Karpas-422 (cell line): ENCODE data around the gene KCNF1. TPM values are rescaled to one million over a fixed set of nuclear protein-coding genes. Genes with fewer than 3 reads are reported as not detected.

Experiments used
- DNase-seq: peaks from one replicate; pipeline ENCODE4 v3.0.0-alpha.2; 2015
- H2AFZ ChIP-seq: fragments of 200-600 bp; sonication (generic); 2 replicates; pipeline ENCODE4 v1.6.1; 2014; ENCODE audit warnings: antibody characterized with exemption, low read length, mixed read lengths
- H3K27ac ChIP-seq: fragments of 200-600 bp; sonication (generic); 2 replicates; pipeline ENCODE4 v1.5.1; 2014; ENCODE audit warnings: mild to moderate bottlenecking, low read length, moderate library complexity
- H3K27me3 ChIP-seq: fragments of 200-600 bp; sonication (generic); 2 replicates; pipeline ENCODE4 v1.6.1; 2014; ENCODE audit warnings: low read length, mixed read lengths
- H3K36me3 ChIP-seq: fragments of 200-600 bp; sonication (generic); 2 replicates; pipeline ENCODE4 v1.6.1; 2014; ENCODE audit warnings: low read length, mixed read lengths; ENCODE audit not compliant: insufficient read depth
- H3K4me1 ChIP-seq: fragments of 200-600 bp; sonication (generic); 2 replicates; pipeline ENCODE4 v1.6.1; 2014; ENCODE audit warnings: mild to moderate bottlenecking, low read length, mixed read lengths
- H3K4me2 ChIP-seq: fragments of 200-600 bp; sonication (generic); 2 replicates; pipeline ENCODE4 v1.6.1; 2014; ENCODE audit warnings: low read length, low read depth, mild to moderate bottlenecking; ENCODE audit not compliant: poor library complexity, severe bottlenecking
- H3K4me3 ChIP-seq: fragments of 200-600 bp; sonication (generic); 2 replicates; pipeline ENCODE4 v1.5.1; 2014; ENCODE audit warnings: mild to moderate bottlenecking, antibody characterized with exemption, low read length, mixed read lengths
- H3K79me2 ChIP-seq: fragments of 200-600 bp; sonication (generic); 2 replicates; pipeline ENCODE4 v1.6.1; 2014; ENCODE audit warnings: mild to moderate bottlenecking, low read length, mixed read lengths
- H3K9ac ChIP-seq: fragments of 200-600 bp; sonication (generic); 2 replicates; pipeline ENCODE4 v1.6.0; 2014; ENCODE audit warnings: low read length
- H3K9me2 ChIP-seq: fragments of 200-600 bp; sonication (generic), shearing (Covaris generic); replicated peaks from 2 replicates; pipeline ENCODE4 v1.6.0; 2014; ENCODE audit warnings: mild to moderate bottlenecking, low read length, moderate library complexity; ENCODE audit not compliant: insufficient read depth
- H3K9me3 ChIP-seq: fragments of 300-700, 200-600 bp; sonication (generic); 2 replicates; pipeline ENCODE4 v1.6.1; 2014; ENCODE audit warnings: low read length, mixed read lengths
- H4K20me1 ChIP-seq: fragments of 200-600 bp; sonication (generic); 2 replicates; pipeline ENCODE4 v1.6.1; 2014; ENCODE audit warnings: mild to moderate bottlenecking, antibody characterized with exemption, low read length, low read depth; ENCODE audit not compliant: insufficient read depth
- total RNA-seq: library from RNA; depleted of rRNA; stranded (reverse); fragments of >200 nt; shearing (Covaris generic); gene quantifications from 2 replicates; pipeline ENCODE4 v1.2.3, GENCODE V29; 2014; ENCODE audit warnings: low replicate concordance

Gene KCNF1
- total RNA-seq, 1 experiment from 2014 or later: not detected

DNA sequence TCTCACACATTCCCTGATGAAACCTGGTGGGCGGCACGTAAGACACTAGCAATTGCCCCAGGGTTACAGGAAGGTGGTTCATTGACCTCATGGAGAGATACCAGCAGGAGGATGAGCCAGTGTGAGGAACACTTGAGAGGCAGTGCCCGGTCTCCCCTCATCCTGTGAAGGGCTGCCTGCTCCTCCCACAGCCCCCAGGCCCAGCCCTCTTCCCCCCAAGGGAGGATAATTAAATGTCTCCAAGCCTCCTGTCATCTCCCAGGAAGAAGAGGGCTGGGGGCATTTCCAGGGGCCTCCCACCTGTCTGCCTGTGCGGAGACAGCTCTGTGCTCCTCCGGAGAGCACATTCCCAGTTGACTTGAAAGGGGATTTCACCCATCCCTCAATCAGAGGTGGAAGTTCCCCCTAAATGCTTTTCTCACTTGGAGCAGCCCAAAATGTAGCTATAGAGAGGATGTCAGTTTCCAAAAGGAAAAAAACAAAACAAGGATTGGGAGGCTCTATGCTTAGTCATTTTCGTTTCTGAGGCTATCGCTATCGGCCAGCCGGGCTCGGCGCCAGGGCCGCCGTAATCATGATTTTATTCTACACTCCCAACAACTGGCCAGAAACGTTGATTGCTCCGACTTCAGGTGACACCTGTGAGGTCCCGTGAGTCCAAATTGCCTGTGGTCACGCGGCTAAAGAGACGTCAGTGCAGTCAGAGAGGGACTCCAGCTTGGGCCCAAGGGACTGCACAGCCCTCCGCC lies 7.1 kb downstream of the KCNF1 start:
- no peaks in the 10 kb centered on the region for H3K9me2 ChIP-seq
- no peaks in the 10 kb centered on the region for H3K4me1 ChIP-seq
- no peaks in the 10 kb centered on the region for H4K20me1 ChIP-seq
- no peak overlapping the region for H3K9ac ChIP-seq
- H2AFZ ChIP-seq: no peak overlapping the region
- no peak overlapping the region for H3K4me3 ChIP-seq
- no peaks in the 10 kb centered on the region for H3K36me3 ChIP-seq
- no peaks in the 10 kb centered on the region for H3K79me2 ChIP-seq
- no peak for DNase-seq
- H3K4me2 ChIP-seq: no peak overlapping the region
- no peaks in the 10 kb centered on the region for H3K27me3 ChIP-seq
- H3K9me3 ChIP-seq: no peaks in the 10 kb centered on the region
- no peak overlapping the region for H3K27ac ChIP-seq

GRCh38 chr2:10919410-10919770 lies 7.7 kb downstream of the KCNF1 start:
- Histone ChIP-seq H3K27me3 (no peaks in the 10 kb centered on the region), H3K79me2 (no peaks in the 10 kb centered on the region), H3K4me2 (no peak overlapping the region), H3K36me3 (no peaks in the 10 kb centered on the region), H4K20me1 (no peaks in the 10 kb centered on the region), H3K9me2 (no peaks in the 10 kb centered on the region), H3K9ac (no peak overlapping the region), H2AFZ (no peak overlapping the region), H3K4me3 (no peak overlapping the region), H3K27ac (no peak overlapping the region), H3K9me3 (no peaks in the 10 kb centered on the region), H3K4me1 (no peaks in the 10 kb centered on the region)
- no peak for DNase-seq

- Histone ChIP-seq H3K36me3 (no peaks in the 10 kb centered on the region), H3K9ac (no peak overlapping the region), H3K4me2 (no peak overlapping the region), H3K4me1 (no peaks in the 10 kb centered on the region), H3K27me3 (no peaks in the 10 kb centered on the region), H3K9me2 (no peaks in the 10 kb centered on the region), H2AFZ (no peak overlapping the region), H3K4me3 (no peak overlapping the region), H3K27ac (no peak overlapping the region), H4K20me1 (no peaks in the 10 kb centered on the region), H3K79me2 (no peaks in the 10 kb centered on the region), H3K9me3 (no peaks in the 10 kb centered on the region)
- DNase-seq: no peak
Measured at GRCh38 chr2:10919771-10920621, 8.3 kb downstream of the KCNF1 start.

DNA sequence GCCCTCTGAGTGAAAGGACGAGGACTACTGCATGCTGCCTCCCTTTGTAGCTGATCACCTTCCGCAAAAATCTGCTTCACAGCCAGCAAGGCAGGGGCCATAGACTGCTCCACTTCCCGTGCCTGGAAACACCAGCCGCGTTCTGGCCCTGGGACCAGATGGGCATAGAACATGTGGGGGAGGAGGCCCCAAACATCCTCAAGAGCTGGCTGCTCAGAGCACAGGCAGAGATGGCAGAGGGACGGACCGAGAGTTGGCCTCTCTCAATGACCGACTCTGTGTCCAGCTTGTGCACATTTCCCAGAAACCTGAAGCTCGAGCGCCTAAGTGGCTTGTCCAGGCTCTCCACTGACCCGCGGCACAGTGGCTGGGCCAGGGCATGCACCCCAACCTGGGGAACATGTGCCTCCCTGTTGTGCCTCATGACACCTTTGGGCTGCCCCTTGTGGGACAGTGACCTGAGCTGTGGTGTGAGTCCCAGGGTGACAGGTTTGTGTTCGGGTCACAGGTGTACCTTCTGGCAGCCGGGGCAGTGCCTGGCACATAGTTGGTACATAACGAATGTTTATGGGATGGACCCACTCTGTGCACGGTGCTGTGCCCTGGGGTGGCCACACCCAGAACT lies 9.1 kb downstream of the KCNF1 start:
- H3K27me3 ChIP-seq: no peaks in the 10 kb centered on the region
- H3K4me1 ChIP-seq: no peaks in the 10 kb centered on the region
- H3K9ac ChIP-seq: no peak overlapping the region
- H3K9me3 ChIP-seq: no peaks in the 10 kb centered on the region
- no peak overlapping the region for H3K27ac ChIP-seq
- no peak overlapping the region for H3K4me2 ChIP-seq
- no peaks in the 10 kb centered on the region for H3K9me2 ChIP-seq
- H4K20me1 ChIP-seq: no peaks in the 10 kb centered on the region
- no peak overlapping the region for H3K4me3 ChIP-seq
- no peaks in the 10 kb centered on the region for H3K36me3 ChIP-seq
- DNase-seq: no peak
- H3K79me2 ChIP-seq: no peaks in the 10 kb centered on the region
- no peak overlapping the region for H2AFZ ChIP-seq

- no peaks in the 10 kb centered on the region for H3K27me3 ChIP-seq
- no peaks in the 10 kb centered on the region for H3K4me1 ChIP-seq
- H3K4me2 ChIP-seq: no peak overlapping the region
- H3K27ac ChIP-seq: no peak overlapping the region
- H3K9me3 ChIP-seq: no peaks in the 10 kb centered on the region
- no peaks in the 10 kb centered on the region for H3K9me2 ChIP-seq
- no peak for DNase-seq
- H3K79me2 ChIP-seq: no peaks in the 10 kb centered on the region
- H4K20me1 ChIP-seq: no peaks in the 10 kb centered on the region
- no peak overlapping the region for H3K9ac ChIP-seq
- no peaks in the 10 kb centered on the region for H3K36me3 ChIP-seq
- no peak overlapping the region for H3K4me3 ChIP-seq
- no peak overlapping the region for H2AFZ ChIP-seq
Measured at GRCh38 chr2:10921525-10921924, 9.8 kb downstream of the KCNF1 start.

GRCh38 chr2:10922307-10923007 lies 10.7 kb downstream of the KCNF1 start:
- H3K4me2 ChIP-seq: no peak overlapping the region
- H4K20me1 ChIP-seq: no peaks in the 10 kb centered on the region
- H3K9me2 ChIP-seq: no peaks in the 10 kb centered on the region
- H3K27me3 ChIP-seq: no peaks in the 10 kb centered on the region
- no peak overlapping the region for H2AFZ ChIP-seq
- DNase-seq: no peak
- no peak overlapping the region for H3K4me3 ChIP-seq
- H3K36me3 ChIP-seq: no peaks in the 10 kb centered on the region
- H3K9ac ChIP-seq: no peak overlapping the region
- no peaks in the 10 kb centered on the region for H3K4me1 ChIP-seq
- H3K9me3 ChIP-seq: no peaks in the 10 kb centered on the region
- H3K27ac ChIP-seq: no peak overlapping the region
- no peaks in the 10 kb centered on the region for H3K79me2 ChIP-seq

- Histone ChIP-seq H3K9me2 (no peaks in the 10 kb centered on the region), H3K27me3 (no peaks in the 10 kb centered on the region), H4K20me1 (no peaks in the 10 kb centered on the region), H3K4me1 (no peaks in the 10 kb centered on the region), H3K27ac (no peak overlapping the region), H3K36me3 (no peaks in the 10 kb centered on the region), H3K9ac (no peak overlapping the region), H2AFZ (no peak overlapping the region), H3K9me3 (no peaks in the 10 kb centered on the region), H3K79me2 (no peaks in the 10 kb centered on the region), H3K4me2 (no peak overlapping the region), H3K4me3 (no peak overlapping the region)
- DNase-seq: no peak
Measured at GRCh38 chr2:10923008-10923375, 11.3 kb downstream of the KCNF1 start.

GRCh38 chr2:10923965-10924364 lies 12.2 kb downstream of the KCNF1 start:
- Histone ChIP-seq H3K4me3 (no peak overlapping the region), H3K27me3 (no peaks in the 10 kb centered on the region), H3K9me3 (no peaks in the 10 kb centered on the region), H3K9me2 (no peaks in the 10 kb centered on the region), H3K9ac (no peak overlapping the region), H3K4me1 (no peaks in the 10 kb centered on the region), H3K36me3 (no peaks in the 10 kb centered on the region), H3K79me2 (no peaks in the 10 kb centered on the region), H4K20me1 (no peaks in the 10 kb centered on the region), H3K4me2 (no peak overlapping the region), H3K27ac (no peak overlapping the region), H2AFZ (no peak overlapping the region)
- no peak for DNase-seq
